HTR-8/SVneo (cell line): Measurements from ENCODE around the gene DSCAM.
"Not testable (repeated sequence)": the region's sequence is repeated elsewhere in the genome, so short reads cannot be mapped to it uniquely, and the experiment has no call there.

Experiments used
- DNase-seq: peaks from one replicate; pipeline ENCODE4 v3.0.0; 2011; ENCODE audit warnings: low spot score, mixed read lengths; ENCODE audit not compliant: insufficient read length
- FAIRE-seq: peaks from 2 replicates; lab custom pipeline; 2011; peaks lifted over from hg19 to GRCh38; lab: Jason Lieb, UNC

Gene DSCAM

DNA sequence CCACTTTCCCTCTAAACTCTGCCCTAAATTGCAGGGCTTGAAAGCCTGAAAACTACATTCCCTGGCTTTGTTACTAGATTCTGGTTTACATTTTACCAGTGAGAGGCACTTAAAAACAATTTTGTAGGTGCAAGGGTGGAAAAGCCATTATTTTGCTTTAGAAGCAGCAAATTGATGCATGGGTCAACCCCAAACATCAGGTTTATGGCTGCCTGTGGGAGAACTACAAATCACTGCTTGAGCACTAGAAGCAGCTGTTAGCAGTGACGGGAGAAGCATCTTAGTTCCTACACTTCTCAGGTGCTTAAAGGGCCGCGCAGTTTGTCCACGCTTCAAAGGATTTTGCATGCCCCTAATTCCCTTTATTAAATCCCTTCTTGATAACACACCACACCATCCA, 562.5 kb downstream of the DSCAM start:
- FAIRE-seq = no peak
- no peak for DNase-seq

DNA sequence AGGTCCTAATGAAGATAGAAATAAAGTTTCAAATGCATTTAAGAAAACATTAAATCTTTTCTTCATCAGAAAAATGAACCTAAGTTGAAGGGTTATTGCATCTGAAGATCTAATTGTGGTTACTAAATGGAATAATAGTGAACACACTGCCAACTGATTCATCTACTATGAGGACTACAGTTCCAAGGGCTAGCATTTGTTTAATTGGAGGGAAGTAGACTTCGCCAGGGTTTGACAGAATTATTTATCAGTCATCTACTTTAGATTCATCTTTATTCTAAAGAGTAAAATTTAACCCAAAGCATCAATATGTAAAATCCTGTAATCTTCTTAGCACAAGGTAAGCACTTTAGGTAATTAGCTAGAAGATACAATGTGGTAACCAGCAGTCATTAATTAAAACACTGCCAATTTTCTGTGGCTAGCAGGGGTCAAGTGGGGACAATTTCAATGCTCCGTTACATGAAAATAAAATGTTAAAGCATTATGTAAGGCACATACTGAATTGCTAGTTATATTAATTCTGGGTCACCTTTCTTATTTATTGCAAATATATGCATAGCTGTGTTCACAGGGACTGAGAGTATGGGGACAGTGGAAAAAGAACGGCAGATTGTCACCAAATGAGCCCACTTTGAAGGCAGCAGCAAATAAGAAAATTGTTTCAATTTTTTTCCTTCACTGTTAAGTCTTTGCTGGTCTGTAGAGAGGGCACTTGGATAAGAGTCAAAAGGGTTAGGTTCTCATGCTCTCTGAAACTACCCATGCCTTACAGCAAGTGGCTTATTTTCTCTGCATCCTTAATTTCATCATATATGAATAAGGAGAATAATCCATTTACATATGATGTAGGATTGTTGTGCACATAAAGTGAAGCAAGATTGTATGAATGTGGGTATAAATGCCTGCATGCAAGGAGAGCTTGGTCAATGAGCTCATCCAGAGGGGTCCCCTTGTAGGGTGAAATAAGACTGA, 563.8 kb downstream of the DSCAM start:
- no peak for FAIRE-seq
- no peak for DNase-seq

DNA sequence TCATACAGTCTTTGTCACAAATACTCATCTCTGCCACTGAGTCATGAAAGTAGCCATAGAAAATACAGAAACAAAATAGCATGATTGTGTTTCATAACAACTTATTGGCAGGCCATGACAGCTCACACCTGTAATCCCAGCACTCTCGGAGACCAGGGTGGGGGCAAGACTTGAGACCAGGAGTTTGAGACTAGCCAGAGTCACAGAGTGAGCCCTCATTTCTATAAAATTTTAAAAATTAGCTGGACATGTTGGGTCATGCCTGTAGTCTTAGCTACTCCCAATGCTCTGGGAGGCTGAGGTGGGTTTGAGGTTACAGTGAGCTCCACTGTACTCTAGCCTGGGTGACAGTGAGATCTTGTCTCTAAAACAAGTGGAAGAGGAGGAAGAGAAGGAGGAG, 568.6 kb downstream of the DSCAM start:
- FAIRE-seq (no peak), DNase-seq (no peak)

DNA sequence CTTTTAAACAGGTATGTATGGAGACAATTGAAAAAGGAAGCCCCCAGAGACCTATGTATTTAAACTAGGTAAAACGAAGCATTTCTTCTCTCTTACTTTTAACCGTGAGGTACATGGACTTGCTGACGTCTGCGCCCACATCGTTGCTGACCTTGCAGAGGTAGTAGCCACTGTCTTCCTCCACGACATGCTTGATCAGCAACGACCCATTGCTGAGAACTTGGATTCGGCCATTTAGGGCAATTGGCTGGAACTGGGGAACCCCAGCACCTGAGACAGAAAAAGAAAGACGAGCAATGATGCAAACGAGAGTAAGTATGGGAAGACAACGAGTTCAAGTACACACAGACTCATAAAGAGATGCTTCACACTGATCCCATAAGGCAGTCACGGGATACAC, 571.0 kb downstream of the DSCAM start:
- no peak for FAIRE-seq

DNA sequence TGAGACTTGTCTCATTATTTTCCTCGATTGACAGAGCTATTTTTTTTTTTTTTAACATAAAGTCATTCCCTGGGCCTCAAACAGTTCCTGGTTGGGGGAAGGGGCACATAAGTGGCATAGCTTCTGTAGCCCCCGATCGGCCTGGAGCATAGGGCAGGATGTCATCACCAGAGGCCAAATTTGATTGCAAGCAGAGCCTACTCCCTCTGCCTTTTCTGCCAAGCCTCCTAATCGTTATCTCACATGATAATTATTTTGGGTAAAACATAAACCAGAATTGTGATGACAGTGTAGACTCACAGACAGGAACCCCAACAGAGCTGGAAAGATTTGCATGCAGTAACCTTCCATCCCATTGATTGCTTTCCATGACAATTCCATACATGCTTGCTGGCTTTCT, 574.9 kb downstream of the DSCAM start:
- FAIRE-seq (no peak), DNase-seq (no peak)

More for the DNA sequence above, 571.0 kb downstream of the DSCAM start:
- DNase-seq = no peak

DNA sequence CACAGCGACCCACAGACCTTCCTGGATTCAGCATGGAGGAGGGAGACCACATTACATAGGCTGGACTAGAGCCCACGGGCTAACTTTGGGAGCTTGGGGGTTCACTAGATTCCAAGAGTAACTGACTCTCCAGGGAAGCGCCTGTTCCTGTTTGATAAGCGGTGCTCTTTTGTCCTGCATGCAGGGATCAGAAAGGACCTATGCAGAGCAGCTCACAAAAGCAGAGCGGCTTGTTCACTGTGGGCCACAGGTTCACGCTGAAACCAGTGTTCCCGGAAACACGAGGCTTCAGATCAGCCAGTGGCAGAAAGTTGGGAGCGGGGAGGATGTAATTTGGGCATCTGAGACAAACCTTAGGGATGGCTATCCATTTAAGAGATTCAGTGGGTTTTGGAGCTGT, 575.8 kb downstream of the DSCAM start:
- no peak for FAIRE-seq
- DNase-seq = no peak

DNA sequence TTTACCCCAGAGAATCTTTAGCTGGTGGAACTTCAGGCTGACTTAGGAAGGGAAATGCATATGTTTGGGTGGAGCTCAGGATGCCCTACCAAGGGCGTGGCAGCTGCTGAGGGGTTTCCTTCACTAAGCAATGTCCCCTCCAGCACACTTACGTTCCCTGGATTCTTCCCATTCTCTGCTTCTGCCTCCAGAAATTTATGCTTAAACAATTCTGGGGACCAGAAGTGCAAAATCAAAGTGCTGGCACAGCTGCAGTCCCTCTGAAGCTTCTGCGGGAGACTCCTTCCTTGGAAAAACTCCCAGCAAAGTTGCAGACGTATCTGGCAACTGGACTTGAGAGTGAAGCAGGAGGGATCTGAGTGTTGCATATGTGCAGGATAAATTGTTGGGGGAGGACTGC, 576.9 kb downstream of the DSCAM start:
- no peak for DNase-seq
- FAIRE-seq = no peak

DNA sequence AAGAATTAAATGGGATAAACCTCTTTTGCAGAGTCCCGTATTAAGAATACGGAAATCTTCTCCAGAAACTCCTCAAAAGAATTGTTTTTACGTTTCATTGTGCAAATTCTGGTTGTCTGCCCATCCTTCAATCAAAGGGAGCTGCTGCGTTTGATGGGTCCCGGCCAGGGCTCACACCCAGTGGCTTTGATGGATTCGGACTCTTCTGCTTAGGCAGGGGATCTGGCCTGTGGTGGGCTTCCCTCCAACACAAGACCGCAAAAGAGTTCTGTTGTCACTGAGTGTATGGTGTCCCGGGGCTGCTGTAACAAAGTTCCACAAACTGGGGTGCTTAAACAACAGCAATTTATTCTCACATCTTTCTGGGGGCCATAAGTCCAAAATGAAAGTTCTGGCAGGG, 577.7 kb downstream of the DSCAM start:
- DNase-seq = no peak
- FAIRE-seq = no peak

DNA sequence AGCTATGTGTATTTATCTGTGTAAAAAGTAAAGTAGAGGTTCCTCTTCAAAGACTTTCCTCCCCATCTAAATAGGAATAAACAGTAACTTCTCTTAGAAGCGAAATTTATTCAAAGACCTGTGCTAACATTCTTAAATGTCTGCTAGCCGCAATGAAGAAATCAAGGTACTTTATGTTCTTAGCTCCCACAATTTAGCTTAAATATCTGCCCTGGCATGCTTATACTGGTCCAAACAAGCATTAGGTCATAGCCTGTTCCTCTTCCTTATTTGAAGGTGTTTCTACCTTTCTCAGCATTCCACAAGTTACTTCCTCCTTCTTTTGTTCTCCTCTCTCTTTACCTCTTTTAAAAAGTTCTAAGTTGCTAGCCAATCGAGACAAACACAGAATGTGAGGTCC, 588.5 kb downstream of the DSCAM start:
- DNase-seq, FAIRE-seq: not testable (repeated sequence)

DNA sequence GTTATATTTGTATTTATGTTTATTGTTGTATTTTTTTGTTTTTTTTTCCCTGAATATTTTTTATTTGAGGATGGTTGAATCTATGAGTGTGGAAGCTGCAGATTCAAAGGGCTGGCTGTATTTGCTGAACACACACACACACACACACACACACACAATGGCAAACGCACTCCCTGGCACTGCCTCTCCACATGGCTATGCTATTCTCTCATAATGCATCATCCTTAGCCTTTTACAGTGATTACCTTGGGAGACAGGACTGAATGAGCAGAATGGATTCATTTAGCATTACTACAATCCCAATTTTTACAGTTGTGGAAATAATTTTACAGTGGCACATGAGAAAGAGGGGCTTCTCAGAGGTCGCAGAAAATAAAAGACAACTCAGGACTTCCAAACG, 589.6 kb downstream of the DSCAM start:
- FAIRE-seq = no peak
- no peak for DNase-seq

DNA sequence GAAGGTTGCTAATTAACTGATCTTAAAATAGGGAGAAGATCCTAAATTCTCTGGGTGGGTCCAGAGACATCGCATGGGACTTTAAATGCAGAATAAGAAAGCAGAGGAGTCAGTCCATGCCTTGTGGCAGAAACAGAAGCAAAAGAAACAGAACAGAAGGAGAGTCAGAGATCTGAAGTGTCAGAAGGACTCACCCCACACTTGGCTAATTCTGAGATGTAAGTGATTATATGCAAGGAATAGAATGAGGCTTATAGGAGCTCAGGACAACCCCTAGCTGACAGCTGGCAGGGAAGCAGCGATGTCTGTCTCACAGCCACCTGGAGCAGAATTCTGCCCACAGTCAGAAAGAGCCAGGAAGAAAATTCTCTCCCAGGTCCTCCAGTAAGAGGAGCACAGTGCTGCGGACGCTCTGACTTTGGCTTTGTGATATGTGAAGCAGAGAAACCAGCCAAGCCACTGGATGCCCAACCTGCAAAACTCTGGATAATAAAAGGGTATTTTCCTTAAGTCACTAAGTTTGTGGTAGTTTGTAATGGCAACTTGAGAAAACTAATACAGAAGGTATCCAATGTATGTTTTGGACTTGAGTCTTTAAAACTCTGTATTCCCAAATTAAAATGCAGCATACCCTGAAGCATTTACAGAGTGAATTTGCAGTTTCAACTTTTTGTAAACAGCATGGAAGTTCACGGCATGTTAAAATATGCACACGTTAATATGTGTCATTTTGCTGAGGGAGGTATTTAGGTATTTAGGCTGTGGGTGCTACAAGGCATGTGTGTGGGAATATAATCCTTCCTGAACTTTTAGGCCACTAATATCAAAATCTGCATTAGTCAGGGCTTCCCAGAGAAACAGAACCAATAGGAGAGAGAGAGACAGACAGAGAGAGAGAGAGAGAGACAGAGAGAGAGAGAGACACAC, 591.2 kb downstream of the DSCAM start:
- no peak for DNase-seq
- no peak for FAIRE-seq

DNA sequence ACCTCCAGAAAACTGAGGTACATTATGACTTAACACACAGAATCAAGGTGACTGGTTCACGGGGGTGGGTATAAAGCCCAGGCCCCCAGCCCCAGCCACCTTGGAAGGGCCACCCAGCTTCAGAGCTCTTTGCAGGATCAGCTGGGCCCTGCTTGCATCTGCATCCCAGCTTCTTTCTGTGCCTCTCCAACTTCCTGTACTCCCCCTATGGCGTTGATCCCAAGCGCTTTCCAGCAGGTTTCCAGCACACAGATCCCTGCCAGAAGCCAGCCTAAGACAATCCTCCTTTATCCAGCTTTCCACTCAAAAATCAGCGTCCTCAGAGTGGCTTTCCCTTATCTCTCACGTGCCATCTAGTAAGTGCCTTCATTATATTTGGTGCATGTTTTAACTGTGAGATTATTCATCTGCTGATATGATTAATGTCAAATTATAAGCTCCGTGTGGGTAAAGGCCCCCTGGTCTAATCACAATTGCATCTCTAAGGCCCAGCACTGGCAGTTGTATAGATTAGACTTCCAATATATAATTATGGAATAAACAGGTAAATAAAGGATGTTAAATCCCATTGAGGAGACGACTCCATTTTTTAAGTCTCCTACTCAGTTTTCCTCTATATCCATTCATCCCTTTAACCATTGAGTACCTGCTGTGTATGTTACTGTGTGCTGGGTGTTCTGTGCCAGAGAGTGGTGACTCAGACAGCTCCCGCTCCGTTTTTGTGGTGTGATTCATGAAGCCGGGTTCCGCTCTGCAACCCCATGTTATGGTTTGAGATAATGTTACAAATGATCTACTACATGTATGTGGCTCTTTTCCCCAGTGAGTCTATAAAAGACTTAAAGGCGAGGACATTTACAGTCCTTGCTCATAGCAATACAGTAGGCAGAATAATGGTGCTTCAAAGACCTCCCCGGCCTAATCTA, 592.2 kb downstream of the DSCAM start:
- FAIRE-seq (no peak), DNase-seq (no peak)

DNA sequence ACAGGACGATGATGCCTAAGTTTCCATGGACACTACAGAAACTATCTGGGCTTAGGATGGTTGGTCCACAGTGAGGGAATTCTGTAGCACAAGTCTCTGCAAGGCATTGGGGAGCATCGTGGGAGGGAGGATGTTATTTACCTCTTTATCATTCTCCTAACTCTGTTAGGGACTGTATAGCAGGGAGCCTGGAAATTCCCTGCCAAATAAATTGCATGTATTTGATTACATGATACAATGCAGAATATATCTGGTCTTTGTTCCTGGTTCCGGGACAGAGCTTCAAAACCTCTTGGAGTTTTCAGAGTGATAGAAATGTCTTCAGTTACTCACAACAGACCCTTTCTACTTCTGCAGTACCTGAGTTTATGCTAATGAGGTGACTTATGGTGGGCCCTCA, 593.8 kb downstream of the DSCAM start:
- no peak for FAIRE-seq

DNA sequence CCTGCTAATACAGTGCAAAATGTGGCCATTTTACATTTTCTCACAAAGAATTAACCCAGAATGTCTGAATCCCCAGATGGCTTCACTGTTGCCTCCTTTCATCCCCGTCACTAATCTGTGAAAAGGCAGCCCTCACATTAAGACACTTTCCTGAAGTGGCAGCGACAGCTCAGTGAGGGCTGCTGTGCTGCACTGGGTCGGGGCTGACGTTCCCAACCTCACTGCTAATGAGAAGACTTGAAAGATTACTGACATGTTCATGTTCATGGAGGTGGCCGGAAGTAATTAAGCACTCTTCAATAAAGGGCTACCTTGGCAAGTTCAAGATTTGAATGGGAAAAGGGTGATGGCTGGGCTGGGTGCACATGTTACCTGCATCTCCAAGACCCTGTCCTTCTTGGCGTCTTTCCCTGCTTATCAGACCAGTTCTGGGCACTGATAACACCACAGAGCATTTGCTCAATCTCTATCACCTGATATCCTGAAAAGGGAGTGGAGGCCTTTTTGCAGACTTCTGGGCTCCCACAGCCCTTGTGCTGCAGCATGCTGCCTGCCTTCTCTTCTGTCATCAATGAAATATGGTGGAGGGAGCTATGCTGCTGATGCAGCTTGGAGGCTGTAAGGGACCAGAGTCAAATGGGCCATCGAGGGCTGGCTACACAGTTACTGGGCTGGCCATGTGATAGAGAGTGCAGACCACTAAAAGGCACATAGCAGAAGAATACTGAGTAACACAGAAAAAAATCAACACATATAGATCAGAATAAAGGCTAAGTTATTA, 596.3 kb downstream of the DSCAM start:
- DNase-seq = no peak
- no peak for FAIRE-seq

More for the DNA sequence above, 593.8 kb downstream of the DSCAM start:
- no peak for DNase-seq

DNA sequence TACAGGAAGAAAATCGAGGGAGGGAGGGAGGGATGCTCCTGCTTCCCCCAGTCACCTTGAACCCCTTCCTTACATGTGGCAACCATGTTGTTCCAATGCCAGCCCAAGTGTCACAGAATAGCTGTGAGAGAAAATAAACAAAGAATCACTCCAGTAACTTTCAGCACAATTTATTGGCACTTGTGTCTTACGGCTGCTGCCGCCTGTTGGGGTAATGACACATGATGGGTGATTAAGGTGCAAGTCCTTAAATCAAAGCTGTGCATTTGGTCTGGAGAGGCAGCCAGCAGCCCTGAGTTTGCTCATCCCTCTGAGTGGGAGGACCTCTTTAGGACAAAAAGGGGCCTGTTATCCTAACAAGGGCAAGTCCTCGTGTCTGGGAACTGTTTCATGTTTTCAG, 602.0 kb downstream of the DSCAM start:
- no peak for DNase-seq
- FAIRE-seq = no peak

DNA sequence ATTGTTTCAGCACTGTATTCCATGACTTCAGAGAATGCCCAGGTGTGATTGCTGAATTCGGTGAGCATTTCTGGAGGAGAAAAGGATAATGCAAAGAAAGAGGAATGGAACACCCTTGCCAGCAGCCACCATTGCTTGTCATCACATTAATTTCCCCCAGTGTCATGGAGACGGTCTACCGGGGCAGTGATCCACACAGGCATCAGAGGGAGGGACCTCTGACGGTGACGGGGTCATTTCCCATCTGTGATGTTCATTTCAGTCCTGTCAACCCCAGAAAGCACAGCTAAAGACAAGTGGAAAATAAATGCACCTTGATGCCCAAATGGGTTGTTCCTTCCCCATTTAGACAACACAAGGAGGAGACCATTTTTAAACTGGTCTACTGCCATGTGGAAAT, 603.3 kb downstream of the DSCAM start:
- FAIRE-seq = no peak
- no peak for DNase-seq

DNA sequence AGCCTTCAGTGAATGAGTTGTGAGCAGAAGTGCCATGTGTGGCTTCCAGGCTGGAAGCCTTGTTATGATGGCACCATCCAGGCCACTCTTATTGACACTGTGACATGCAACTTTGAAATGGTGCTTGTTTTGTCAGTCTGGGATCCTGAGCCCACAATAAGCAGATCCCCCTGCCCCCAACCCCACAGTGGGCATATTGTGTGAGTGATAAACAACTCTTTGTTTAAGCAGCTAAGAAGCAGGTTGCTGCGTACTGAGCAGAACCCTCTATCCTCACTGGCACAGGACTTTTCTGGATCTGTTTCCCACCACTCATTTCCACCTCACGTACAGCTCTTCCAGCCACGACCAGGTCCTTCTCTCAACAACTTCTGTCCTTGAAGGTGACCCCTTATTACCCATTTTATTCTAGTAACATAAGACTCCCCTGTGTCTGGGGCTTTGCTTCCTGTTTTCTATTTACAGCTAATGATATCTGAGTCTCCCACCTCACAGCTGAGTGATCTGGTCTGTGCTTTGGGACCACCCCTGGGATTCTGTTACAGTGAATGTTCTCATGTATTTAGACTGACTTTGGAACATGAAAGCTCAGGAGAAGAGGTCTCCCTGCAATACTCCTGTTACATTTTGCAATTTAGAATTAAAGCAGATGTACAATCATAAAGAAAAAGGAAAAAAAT, 604.2 kb downstream of the DSCAM start:
- no peak for DNase-seq

DNA sequence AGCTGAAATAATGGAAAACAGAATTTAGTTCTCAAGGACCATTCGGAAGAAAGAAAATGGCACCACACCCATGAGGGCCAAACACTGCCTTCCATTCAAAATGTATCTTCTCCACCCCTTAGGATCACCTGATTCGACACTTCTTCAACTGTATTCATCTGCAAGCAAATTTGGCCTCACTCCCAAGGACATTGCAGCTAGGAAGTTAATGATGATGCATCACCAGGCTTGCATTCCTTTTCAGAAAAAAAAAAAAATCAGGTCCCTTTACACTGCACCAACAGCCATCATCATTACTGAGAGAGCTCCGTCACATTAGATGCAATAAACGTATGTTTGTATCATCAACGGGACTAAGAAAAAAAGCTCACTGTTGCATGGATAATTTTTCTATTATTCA, 611.4 kb downstream of the DSCAM start:
- no peak for FAIRE-seq
- no peak for DNase-seq

More for the DNA sequence above, 604.2 kb downstream of the DSCAM start:
- no peak for FAIRE-seq

DNA sequence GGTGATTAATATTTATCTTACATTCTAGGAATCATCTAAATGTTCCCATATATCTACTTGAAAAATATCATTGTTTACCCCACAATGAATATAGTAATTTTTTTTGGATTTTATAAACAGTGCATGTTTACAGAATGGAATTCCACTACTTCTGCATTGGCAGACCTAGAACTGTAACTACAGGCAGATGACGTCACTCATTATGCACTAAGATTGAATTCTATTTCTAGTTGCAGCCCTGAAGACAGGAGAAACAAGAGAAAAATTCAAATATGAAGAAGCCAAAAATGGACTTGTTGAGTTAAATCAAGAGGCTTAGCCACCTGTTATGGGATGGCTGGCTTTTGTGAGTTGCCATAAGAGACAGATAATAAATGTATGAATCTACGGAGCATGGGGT, 615.0 kb downstream of the DSCAM start:
- FAIRE-seq = no peak
- DNase-seq = no peak
